HG02678 (cell line): Measurements from ENCODE around the gene RBCK1.
A peak's percentile ranks its signal among the peaks of the same experiment; 100 is the strongest.

ENCODE experiments used
- ATAC-seq: cut with Tn5 transposase; IDR thresholded peaks from one replicate; pipeline ENCODE4 v1.9.1; 2021; ENCODE audit warnings: mild to moderate bottlenecking, moderate library complexity; ENCODE audit not compliant: unreplicated experiment

RBCK1 gene

GRCh38 chr20:416950-417800 lies 9.1 kb downstream of the RBCK1 start:
- ATAC-seq = no peak

GRCh38 chr20:417801-418342 lies 9.8 kb downstream of the RBCK1 start:
- no peak for ATAC-seq

GRCh38 chr20:418858-419365 lies 10.8 kb downstream of the RBCK1 start:
- no peak for ATAC-seq

- no peak for ATAC-seq
Observed at GRCh38 chr20:419556-420165, 11.6 kb downstream of the RBCK1 start.

GRCh38 chr20:420166-420620 lies 12.1 kb downstream of the RBCK1 start:
- ATAC-seq = no peak

GRCh38 chr20:420721-421574 lies 12.8 kb downstream of the RBCK1 start:
- ATAC-seq = no peak

- ATAC-seq = no peak
Observed at GRCh38 chr20:421685-422250, 13.7 kb downstream of the RBCK1 start.

GRCh38 chr20:426566-426965 lies 18.5 kb downstream of the RBCK1 start:
- ATAC-seq = no peak

GRCh38 chr20:427401-427800 lies 19.3 kb downstream of the RBCK1 start:
- ATAC-seq = no peak

GRCh38 chr20:427849-428657 lies 20.0 kb downstream of the RBCK1 start:
- ATAC-seq = no peak

- no peak for ATAC-seq
Observed at GRCh38 chr20:428658-429200, 20.6 kb downstream of the RBCK1 start.

- ATAC-seq = no peak
Observed at GRCh38 chr20:430091-430999, 22.2 kb downstream of the RBCK1 start.

GRCh38 chr20:431012-431904 lies 23.2 kb downstream of the RBCK1 start:
- ATAC-seq = no peak

GRCh38 chr20:432208-432607 lies 24.1 kb downstream of the RBCK1 start:
- no peak for ATAC-seq

GRCh38 chr20:432677-433299 lies 24.7 kb downstream of the RBCK1 start:
- ATAC-seq = no peak

- peak; percentile 83 for ATAC-seq
Observed at GRCh38 chr20:433300-433975, 25.3 kb downstream of the RBCK1 start.
